GM18502 (cell line): ENCODE measurements around the gene WNT11.

Experiments used
- ATAC-seq: cut with Tn5 transposase; IDR thresholded peaks from one replicate; pipeline ENCODE4 v1.9.1; 2021; ENCODE audit warnings: mild to moderate bottlenecking; ENCODE audit not compliant: unreplicated experiment, poor library complexity

Gene WNT11

GRCh38 chr11:76159983-76160661 lies 46.2 kb downstream of the WNT11 start:
- ATAC-seq: no peak

- no peak for ATAC-seq
These were observed 46.9 kb downstream of the WNT11 start for GRCh38 chr11:76159303-76159937.

GRCh38 chr11:76158394-76159302 lies 47.7 kb downstream of the WNT11 start:
- ATAC-seq: no peak

GRCh38 chr11:76157891-76158290 lies 48.4 kb downstream of the WNT11 start:
- no peak for ATAC-seq

- no peak for ATAC-seq
These were observed 49.3 kb downstream of the WNT11 start for GRCh38 chr11:76156971-76157427.

- no peak for ATAC-seq
These were observed 50.6 kb downstream of the WNT11 start for GRCh38 chr11:76155500-76156227.

GRCh38 chr11:76153571-76153923 lies 52.8 kb downstream of the WNT11 start:
- no peak for ATAC-seq

- no peak for ATAC-seq
These were observed 53.3 kb downstream of the WNT11 start for GRCh38 chr11:76152741-76153570.

GRCh38 chr11:76152086-76152681 lies 54.1 kb downstream of the WNT11 start:
- ATAC-seq: peak; percentile 77

GRCh38 chr11:76151556-76152085 lies 54.7 kb downstream of the WNT11 start:
- no peak for ATAC-seq

- no peak for ATAC-seq
These were observed 56.2 kb downstream of the WNT11 start for GRCh38 chr11:76150141-76150540.

- no peak for ATAC-seq
These were observed 56.6 kb downstream of the WNT11 start for GRCh38 chr11:76149713-76150112.

GRCh38 chr11:76148941-76149613 lies 57.2 kb downstream of the WNT11 start:
- no peak for ATAC-seq

- no peak for ATAC-seq
These were observed 58.1 kb downstream of the WNT11 start for GRCh38 chr11:76148231-76148630.

GRCh38 chr11:76147106-76147740 lies 59.1 kb downstream of the WNT11 start:
- ATAC-seq: no peak

- ATAC-seq: no peak
These were observed 63.0 kb downstream of the WNT11 start for GRCh38 chr11:76143274-76143673.

GRCh38 chr11:76141901-76142588 lies 64.3 kb downstream of the WNT11 start:
- ATAC-seq: no peak
